K562 (cell line): ENCODE measurements around the gene VPS35. TPM values are rescaled to one million over a fixed set of nuclear protein-coding genes. Genes with fewer than 3 reads are reported as not detected.

ENCODE experiments used
- ARID2 ChIP-seq: fragments of 450-650 bp; IDR thresholded peaks from 2 replicates; pipeline ENCODE4 v1.6.1; 2017; ENCODE audit warnings: antibody characterized with exemption, mild to moderate bottlenecking
- CBFA2T2 ChIP-seq: fragments of 450-650 bp; conservative IDR thresholded peaks from 2 replicates; pipeline ENCODE4 v1.6.1; 2017; ENCODE audit warnings: mild to moderate bottlenecking
- HMGN3 ChIP-seq: IDR thresholded peaks from 2 replicates; pipeline ENCODE4 v1.6.1; 2011; ENCODE audit warnings: borderline replicate concordance, low read depth, mild to moderate bottlenecking, mixed read lengths, low read length; ENCODE audit not compliant: insufficient read length; ENCODE audit errors: extremely low read depth
- ILF3 ChIP-seq: fragments of 450-650 bp; IDR thresholded peaks from 2 replicates; pipeline ENCODE4 v1.6.1; 2018; ENCODE audit warnings: antibody characterized with exemption, mild to moderate bottlenecking, moderate library complexity, borderline replicate concordance
- KAT7 ChIP-seq: sonication (generic); formaldehyde crosslinking; IDR thresholded peaks from 2 replicates; pipeline ENCODE4 v1.8.0; 2022; ENCODE audit warnings: missing genetic modification reagents, mild to moderate bottlenecking, borderline replicate concordance
- KLF1 ChIP-seq: fragments of 450-650 bp; IDR thresholded peaks from 2 replicates; pipeline ENCODE4 v1.6.1; 2016; ENCODE audit warnings: missing genetic modification characterization, missing compliant biosample characterization
- PML ChIP-seq: IDR thresholded peaks from 2 replicates; pipeline ENCODE4 v1.6.1; 2012; ENCODE audit warnings: low read length, inconsistent platforms
- POLR2G ChIP-seq: fragments of 200-400 bp; formaldehyde crosslinking; IDR thresholded peaks from 2 replicates; pipeline ENCODE4 v1.6.1; 2017; ENCODE audit warnings: low read depth, mild to moderate bottlenecking, antibody characterized with exemption, low read length, moderate library complexity
- RHOXF2B ChIP-seq: fragments of 250-450 bp; sonication (Bioruptor Pico); conservative IDR thresholded peaks from 2 replicates; pipeline ENCODE4 v1.5.1; 2021
- TAF9B ChIP-seq: fragments of 450-650 bp; IDR thresholded peaks from 2 replicates; pipeline ENCODE4 v1.6.1; 2018; ENCODE audit warnings: mild to moderate bottlenecking; ENCODE audit not compliant: partially characterized antibody
- TCF3 ChIP-seq: sonication (generic); formaldehyde crosslinking; IDR thresholded peaks from 2 replicates; pipeline ENCODE4 v1.4.0; 2020; ENCODE audit warnings: mild to moderate bottlenecking, missing genetic modification reagents
- THRAP3 ChIP-seq: fragments of 450-650 bp; IDR thresholded peaks from 2 replicates; pipeline ENCODE4 v1.6.1; 2016; ENCODE audit warnings: mild to moderate bottlenecking, inconsistent platforms, borderline replicate concordance
- U2AF2 ChIP-seq: fragments of 200-400 bp; formaldehyde crosslinking; optimal IDR thresholded peaks from 2 replicates; pipeline ENCODE3; 2017; ENCODE audit warnings: low read depth, mild to moderate bottlenecking, low read length
- ZNF140 ChIP-seq: fragments of 250-450 bp; sonication (Bioruptor Pico); IDR thresholded peaks from 2 replicates; pipeline ENCODE4 v1.8.0; 2021; ENCODE audit warnings: moderate library complexity, mild to moderate bottlenecking, inconsistent platforms
- ZNF644 ChIP-seq: fragments of 200-800 bp; sonication (Bioruptor generic); IDR thresholded peaks from 2 replicates; pipeline ENCODE4 v1.6.1; 2016; ENCODE audit warnings: low read depth, missing genetic modification characterization, missing compliant biosample characterization
- polyA plus RNA-seq, 8 experiments: library from polyadenylated mRNA; depleted of rRNA in 4 of 8; stranded (reverse) in 5 of 8; unstranded in 3 of 8; fragments of >200 nt; fragmentation: Nextera tagmentation in 2 of 8; fragmentation: Illumina TruSeq in 1 of 8; extraction: Ambion mirVana in 2 of 8; extraction: Trizol in 1 of 8; gene quantifications; 2 replicates each; pipeline versions ENCODE4 v1.2.1 to v1.2.3, GENCODE V29; 2011 to 2014; ENCODE audit warnings: inconsistent platforms in 1 of 8, missing spikeins in 1 of 8
- total RNA-seq, 7 experiments: library from RNA; depleted of rRNA in 6 of 7; stranded (reverse); fragments of >200 nt in 6 of 7; fragmentation: Illumina TruSeq in 2 of 7; extraction: Trizol in 2 of 7; gene quantifications; 2 replicates each; pipeline versions ENCODE4 v1.2.1 to v1.2.3, GENCODE V29; 2011 to 2021; ENCODE audit warnings: low replicate concordance in 1 of 7
- TF ChIP-seq, protein P1 (sequence below), 2 experiments: fragments of 450-650 bp; IDR thresholded peaks; 2 replicates each; pipeline ENCODE4 v1.6.1; 2016
- TF ChIP-seq, protein P2 (sequence below): fragments of 250-450 bp; sonication (Bioruptor Pico); IDR thresholded peaks from 2 replicates; pipeline ENCODE4 v1.8.0; 2022; ENCODE audit warnings: moderate library complexity, mild to moderate bottlenecking, inconsistent platforms
- TF ChIP-seq, protein P3 (sequence below): fragments of 450-650 bp; formaldehyde crosslinking; IDR thresholded peaks from 2 replicates; pipeline ENCODE4 v1.4.0; 2022; ENCODE audit warnings: missing genetic modification characterization
- TF ChIP-seq, protein P4 (sequence below): fragments of 450-650 bp; IDR thresholded peaks from 2 replicates; pipeline ENCODE4 v1.6.1; 2018; ENCODE audit warnings: mild to moderate bottlenecking, low read depth; ENCODE audit not compliant: partially characterized antibody

VPS35 gene
- total and polyA plus RNA-seq, 9 of the 15 experiments (the other 6 are each of a cell fraction or from before 2014, with no cell fraction given), result 32.7 to 131 (median 66.2) TPM

DNA sequence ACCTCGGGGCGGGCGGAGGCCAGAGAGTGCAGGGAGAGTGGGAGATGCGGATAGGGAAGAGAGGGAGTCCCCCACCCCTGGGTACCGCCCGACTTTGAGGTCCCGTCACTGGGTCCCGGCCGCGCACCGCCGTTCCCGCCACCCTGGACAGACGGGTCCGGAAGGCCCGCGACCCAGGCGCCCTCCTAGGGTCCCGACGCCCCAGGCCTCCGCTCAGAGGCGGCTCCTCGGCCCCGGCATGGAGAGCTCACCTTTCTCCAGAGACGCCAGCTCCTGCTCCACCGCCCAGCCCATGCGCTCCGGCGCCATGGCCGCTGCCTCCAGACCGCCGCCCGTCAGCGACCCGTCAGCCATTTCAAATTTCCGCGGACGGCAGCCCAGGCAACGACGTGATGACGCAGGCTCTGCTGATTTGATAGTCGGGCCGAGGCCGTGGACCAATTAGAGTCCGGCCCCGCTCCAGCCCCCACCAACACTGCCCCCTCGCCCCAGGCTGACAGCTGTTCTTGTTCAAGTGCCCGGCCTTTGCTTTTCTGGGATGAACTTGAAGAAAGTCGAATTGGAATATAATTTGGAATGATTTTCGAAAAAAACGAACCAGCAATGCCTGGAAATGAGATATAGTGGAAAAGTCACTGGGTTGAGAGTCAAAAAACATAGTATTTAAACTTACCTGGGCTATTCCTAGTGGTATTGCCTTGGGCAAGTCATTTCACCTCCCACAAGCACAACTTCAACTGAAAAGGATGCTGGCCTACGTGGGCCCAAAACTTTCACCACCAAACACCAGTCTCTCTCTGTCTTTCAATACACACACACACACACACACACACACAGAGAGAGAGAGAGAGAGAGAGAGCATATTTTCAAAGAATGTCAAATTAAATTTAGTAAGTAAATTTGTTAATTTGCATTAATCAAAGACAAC, 67.7 kb downstream of the VPS35 start, which contains the start of gene SHCBP1 (continued):
- no peak for TF ChIP-seq ZNF140 (CRISPR knock-in tag)
- TF ChIP-seq THRAP3, result no peak
- TF ChIP-seq KLF1 (tag), result no peak
- TF ChIP-seq HMGN3, result peak; percentile 81
- peak; percentile 45 for TF ChIP-seq PML
- no peak for TF ChIP-seq ARID2
- TF ChIP-seq, protein P1, sequence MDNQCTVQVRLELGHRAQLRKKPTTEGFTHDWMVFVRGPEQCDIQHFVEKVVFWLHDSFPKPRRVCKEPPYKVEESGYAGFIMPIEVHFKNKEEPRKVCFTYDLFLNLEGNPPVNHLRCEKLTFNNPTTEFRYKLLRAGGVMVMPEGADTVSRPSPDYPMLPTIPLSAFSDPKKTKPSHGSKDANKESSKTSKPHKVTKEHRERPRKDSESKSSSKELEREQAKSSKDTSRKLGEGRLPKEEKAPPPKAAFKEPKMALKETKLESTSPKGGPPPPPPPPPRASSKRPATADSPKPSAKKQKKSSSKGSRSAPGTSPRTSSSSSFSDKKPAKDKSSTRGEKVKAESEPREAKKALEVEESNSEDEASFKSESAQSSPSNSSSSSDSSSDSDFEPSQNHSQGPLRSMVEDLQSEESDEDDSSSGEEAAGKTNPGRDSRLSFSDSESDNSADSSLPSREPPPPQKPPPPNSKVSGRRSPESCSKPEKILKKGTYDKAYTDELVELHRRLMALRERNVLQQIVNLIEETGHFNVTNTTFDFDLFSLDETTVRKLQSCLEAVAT (IDR thresholded peaks at IDR 0.05), result no peak
- TF ChIP-seq RHOXF2B (CRISPR knock-in tag), result no peak
- TF ChIP-seq ZNF644, result no peak
- TF ChIP-seq POLR2G, result peak; percentile 100
- TF ChIP-seq U2AF2, result no peak
- peak; percentile 75 for TF ChIP-seq TAF9B
- TF ChIP-seq, protein P2, sequence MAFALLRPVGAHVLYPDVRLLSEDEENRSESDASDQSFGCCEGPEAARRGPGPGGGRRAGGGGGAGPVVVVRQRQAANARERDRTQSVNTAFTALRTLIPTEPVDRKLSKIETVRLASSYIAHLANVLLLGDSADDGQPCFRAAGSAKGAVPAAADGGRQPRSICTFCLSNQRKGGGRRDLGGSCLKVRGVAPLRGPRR (CRISPR knock-in tag), result no peak
- TF ChIP-seq CBFA2T2, result no peak
- no peak for TF ChIP-seq ILF3
- no peak for TF ChIP-seq KAT7 (CRISPR knock-in tag)
- TF ChIP-seq, protein P3, sequence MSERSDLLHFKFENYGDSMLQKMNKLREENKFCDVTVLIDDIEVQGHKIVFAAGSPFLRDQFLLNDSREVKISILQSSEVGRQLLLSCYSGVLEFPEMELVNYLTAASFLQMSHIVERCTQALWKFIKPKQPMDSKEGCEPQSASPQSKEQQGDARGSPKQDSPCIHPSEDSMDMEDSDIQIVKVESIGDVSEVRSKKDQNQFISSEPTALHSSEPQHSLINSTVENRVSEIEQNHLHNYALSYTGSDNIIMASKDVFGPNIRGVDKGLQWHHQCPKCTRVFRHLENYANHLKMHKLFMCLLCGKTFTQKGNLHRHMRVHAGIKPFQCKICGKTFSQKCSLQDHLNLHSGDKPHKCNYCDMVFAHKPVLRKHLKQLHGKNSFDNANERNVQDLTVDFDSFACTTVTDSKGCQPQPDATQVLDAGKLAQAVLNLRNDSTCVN (CRISPR knock-in tag), result no peak
- TF ChIP-seq TCF3 (CRISPR knock-in tag), result no peak
- TF ChIP-seq, protein P4, sequence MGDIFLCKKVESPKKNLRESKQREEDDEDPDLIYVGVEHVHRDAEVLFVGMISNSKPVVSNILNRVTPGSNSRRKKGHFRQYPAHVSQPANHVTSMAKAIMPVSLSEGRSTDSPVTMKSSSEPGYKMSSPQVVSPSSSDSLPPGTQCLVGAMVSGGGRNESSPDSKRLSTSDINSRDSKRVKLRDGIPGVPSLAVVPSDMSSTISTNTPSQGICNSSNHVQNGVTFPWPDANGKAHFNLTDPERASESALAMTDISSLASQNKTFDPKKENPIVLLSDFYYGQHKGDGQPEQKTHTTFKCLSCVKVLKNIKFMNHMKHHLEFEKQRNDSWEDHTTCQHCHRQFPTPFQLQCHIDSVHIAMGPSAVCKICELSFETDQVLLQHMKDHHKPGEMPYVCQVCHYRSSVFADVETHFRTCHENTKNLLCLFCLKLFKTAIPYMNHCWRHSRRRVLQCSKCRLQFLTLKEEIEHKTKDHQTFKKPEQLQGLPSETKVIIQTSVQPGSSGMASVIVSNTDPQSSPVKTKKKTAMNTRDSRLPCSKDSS, result no peak
